ENCODE results near the gene TMEM8B.
"Not testable (repeated sequence)": the region's sequence is repeated elsewhere in the genome, so short reads cannot be mapped to it uniquely, and the experiment has no call there.

TMEM8B gene

GRCh38 chr9:35909274-35909673 is 80.2 kb downstream of the TMEM8B start, which contains the start of gene SPAAR:
Gene SPAAR (plus strand): TSS chr9:35909490. CDS start chr9:35910464, 974 bp downstream.
- no peak for DNase-seq

DNA sequence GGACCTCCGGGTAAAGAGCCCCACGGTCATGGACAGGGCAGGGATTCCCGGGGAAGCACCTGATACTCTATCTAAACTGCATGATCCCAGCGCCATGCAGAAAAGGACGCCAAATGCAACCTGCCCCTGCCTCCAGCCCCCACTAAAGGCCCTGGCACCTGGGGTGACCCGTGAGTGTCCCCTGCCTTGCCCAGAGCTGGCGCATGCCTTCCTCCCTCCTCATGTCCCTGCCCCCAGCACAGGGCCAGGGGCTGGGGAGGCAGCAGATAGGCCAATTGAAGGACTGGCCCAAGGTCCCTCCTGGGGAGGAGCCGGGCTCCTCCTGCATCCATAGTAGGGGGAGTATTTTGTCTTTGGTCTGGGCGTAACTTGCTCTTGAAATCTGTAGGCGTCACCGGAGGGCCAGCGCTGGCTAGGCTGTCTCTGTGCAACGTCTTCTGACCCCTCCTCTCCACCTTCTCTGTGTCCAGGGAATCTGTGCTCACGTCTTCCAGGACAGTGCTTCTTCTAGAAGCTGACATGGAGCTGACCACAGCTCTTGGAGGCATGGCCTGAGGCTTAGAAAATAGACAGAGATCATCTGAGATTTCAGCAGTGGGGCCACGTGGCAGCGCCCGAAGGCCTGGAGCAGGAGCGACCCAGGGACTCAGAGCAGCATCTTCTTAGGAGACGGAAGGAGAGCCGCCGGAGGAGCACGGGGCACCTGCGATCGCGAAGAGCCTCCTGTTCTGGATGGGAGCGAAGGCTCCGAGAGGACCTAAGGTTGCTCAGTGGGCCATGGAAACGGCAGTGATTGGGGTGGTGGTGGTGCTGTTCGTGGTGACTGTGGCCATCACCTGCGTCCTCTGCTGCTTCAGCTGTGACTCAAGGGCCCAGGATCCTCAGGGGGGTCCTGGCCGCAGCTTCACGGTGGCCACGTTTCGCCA is 80.9 kb downstream of the TMEM8B start:
- DNase-seq = no peak

DNA sequence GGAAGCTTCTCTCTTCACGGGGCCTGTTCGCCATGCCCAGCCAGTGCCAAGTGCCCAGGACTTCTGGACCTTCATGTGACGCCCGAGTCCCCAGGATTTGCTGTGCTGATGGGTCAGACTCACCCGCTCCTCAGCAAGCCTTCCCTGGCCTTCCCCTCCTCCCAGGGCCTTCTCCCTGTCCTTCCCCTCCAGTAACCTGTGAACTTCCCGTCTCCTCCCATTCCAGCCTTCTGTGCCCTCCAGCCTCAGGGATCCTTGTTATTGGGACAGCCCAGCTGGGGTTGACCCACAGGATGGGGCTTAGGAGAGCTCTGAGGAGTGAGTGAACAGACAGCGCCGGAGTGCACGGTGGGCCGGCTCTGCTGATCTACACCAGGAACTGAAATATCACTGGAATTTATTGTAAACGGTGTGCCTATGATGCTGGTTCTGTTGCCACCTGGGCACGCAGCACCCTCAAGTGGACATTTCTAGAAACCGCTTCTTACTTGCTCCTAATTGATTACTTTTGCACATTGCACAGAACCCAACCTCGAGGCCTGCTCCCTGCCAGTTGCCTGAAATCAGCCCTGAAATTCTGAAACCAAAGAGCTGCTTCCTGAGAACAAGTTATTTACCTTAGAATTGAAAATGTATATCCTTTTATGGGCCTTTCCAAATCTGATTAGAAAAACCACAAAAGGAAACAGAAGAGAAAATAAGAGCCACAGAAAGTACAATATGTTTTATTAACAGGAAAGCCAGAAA is 81.8 kb downstream of the TMEM8B start:
- peak; percentile 19 for DNase-seq

DNA sequence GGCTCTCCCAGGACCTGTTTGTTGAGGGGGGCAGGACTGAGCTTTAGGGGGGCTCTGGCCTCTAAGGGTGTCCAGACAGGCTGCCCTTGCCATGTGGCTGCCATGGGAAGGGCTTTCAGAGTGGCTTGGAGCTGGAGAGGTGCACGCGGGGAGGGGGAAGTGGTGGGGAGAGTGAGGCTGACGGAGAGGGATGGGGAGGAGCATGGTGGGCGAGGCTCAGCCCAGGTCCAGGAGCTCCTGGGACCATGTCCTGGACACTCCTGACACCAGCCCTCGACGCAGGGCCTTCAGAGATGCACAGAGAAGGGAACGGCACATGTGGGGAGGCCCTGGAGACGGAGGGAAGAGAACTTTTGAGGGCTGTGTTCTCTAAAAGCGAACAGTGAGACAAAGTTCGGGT is 82.7 kb downstream of the TMEM8B start:
- DNase-seq = no peak

GRCh38 chr9:35912791-35913400 is 83.9 kb downstream of the TMEM8B start:
- no peak for DNase-seq

GRCh38 chr9:35913429-35913828 is 84.4 kb downstream of the TMEM8B start:
- DNase-seq = not testable (repeated sequence)

GRCh38 chr9:35914301-35914807 is 85.3 kb downstream of the TMEM8B start:
- DNase-seq = no peak
